Fibroblast of lung (primary cell): ENCODE results near the gene GNG7.

Experiments
- EZH2 ChIP-seq: IDR thresholded peaks from 2 replicates; pipeline ENCODE4 v1.5.1; 2012; ENCODE audit warnings: low read length, control low read depth, mild to moderate bottlenecking; ENCODE audit errors: missing control alignments
- TF ChIP-seq, protein P1 (sequence below), 2 donors: IDR thresholded peaks in 1 of 2; conservative IDR thresholded peaks in 1 of 2; 1 replicate in 1 of 2; 2 replicates in 1 of 2; pipeline ENCODE4 v1.5.1; 2011 to 2012; ENCODE audit warnings: low read length in 2 of 2, control low read depth in 1 of 2, inconsistent platforms in 1 of 2, low read depth in 1 of 2, mild to moderate bottlenecking in 1 of 2

- TF ChIP-seq, protein P1, sequence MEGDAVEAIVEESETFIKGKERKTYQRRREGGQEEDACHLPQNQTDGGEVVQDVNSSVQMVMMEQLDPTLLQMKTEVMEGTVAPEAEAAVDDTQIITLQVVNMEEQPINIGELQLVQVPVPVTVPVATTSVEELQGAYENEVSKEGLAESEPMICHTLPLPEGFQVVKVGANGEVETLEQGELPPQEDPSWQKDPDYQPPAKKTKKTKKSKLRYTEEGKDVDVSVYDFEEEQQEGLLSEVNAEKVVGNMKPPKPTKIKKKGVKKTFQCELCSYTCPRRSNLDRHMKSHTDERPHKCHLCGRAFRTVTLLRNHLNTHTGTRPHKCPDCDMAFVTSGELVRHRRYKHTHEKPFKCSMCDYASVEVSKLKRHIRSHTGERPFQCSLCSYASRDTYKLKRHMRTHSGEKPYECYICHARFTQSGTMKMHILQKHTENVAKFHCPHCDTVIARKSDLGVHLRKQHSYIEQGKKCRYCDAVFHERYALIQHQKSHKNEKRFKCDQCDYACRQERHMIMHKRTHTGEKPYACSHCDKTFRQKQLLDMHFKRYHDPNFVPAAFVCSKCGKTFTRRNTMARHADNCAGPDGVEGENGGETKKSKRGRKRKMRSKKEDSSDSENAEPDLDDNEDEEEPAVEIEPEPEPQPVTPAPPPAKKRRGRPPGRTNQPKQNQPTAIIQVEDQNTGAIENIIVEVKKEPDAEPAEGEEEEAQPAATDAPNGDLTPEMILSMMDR (conservative IDR thresholded peaks at IDR 0.05 in 1 of 2, IDR thresholded peaks at IDR 0.05 in 1 of 2; ENCODE audit: low read depth in 1 of 2, low read length in 2 of 2), result no peak
- TF ChIP-seq EZH2, result no peak
Observed at GRCh38 chr19:2744113-2744512, 41.6 kb upstream of the GNG7 start.
